HL-60 (cell line): ENCODE data around the gene CCL18.
"Not testable (repeated sequence)": the region's sequence is repeated elsewhere in the genome, so short reads cannot be mapped to it uniquely, and the experiment has no call there.

Experiments used
- DNase-seq, 2 experiments: peaks; one replicate each; pipeline ENCODE4 v3.0.0-alpha.2; 2010 to 2020; ENCODE audit warnings: low read depth in 1 of 2, low spot score in 1 of 2
- H3K27ac ChIP-seq: fragments of 250-450 bp; sonication (Bioruptor Pico); replicated peaks from 2 replicates; pipeline ENCODE4 v1.5.1; 2020; ENCODE audit warnings: mild to moderate bottlenecking, moderate library complexity
- H3K27me3 ChIP-seq: fragments of 250-450 bp; sonication (Bioruptor Pico); 2 replicates; pipeline ENCODE4 v1.5.1; 2021; ENCODE audit warnings: mild to moderate bottlenecking, moderate library complexity; ENCODE audit not compliant: insufficient read depth, poor library complexity, severe bottlenecking
- H3K4me3 ChIP-seq: replicated peaks from 2 replicates; pipeline ENCODE4 v1.5.1; 2011; ENCODE audit warnings: mild to moderate bottlenecking, control low read depth, low read length; ENCODE audit not compliant: insufficient read depth
- CTCF ChIP-seq: IDR thresholded peaks from one replicate; pipeline ENCODE4 v1.5.1; 2011; ENCODE audit warnings: low read length, control low read depth, inconsistent platforms; ENCODE audit not compliant: insufficient read depth
- GABPA ChIP-seq: IDR thresholded peaks from 2 replicates; pipeline ENCODE4 v1.6.1; 2012; ENCODE audit warnings: low read depth
- POLR2AphosphoS5 ChIP-seq: IDR thresholded peaks from 2 replicates; pipeline ENCODE4 v1.6.1; 2012; ENCODE audit warnings: low read depth
- REST ChIP-seq: IDR thresholded peaks from 2 replicates; pipeline ENCODE4 v1.6.1; 2012; ENCODE audit warnings: low read depth; ENCODE audit not compliant: insufficient replicate concordance
- SPI1 ChIP-seq: IDR thresholded peaks from 2 replicates; pipeline ENCODE4 v1.6.1; 2012; ENCODE audit warnings: low read depth, mild to moderate bottlenecking, borderline replicate concordance

CCL18 gene

GRCh38 chr17:36117505-36118382 lies 53.7 kb downstream of the CCL18 start:
- Histone ChIP-seq H3K27me3 (no peaks in the 10 kb centered on the region), H3K27ac (no peak overlapping the region), H3K4me3 (no peak overlapping the region)
- TF ChIP-seq CTCF (no peak), SPI1 (no peak), GABPA (no peak), REST (no peak), POLR2AphosphoS5 (no peak)
- no peak for DNase-seq

GRCh38 chr17:36118477-36119353 lies 54.6 kb downstream of the CCL18 start:
- no peak for TF ChIP-seq REST
- TF ChIP-seq GABPA = no peak
- TF ChIP-seq CTCF = no peak
- no peak for TF ChIP-seq POLR2AphosphoS5
- TF ChIP-seq SPI1 = no peak
- no peak for DNase-seq
- Histone ChIP-seq H3K27me3 (no peaks in the 10 kb centered on the region), H3K27ac (no peak overlapping the region), H3K4me3 (no peak overlapping the region)

GRCh38 chr17:36120221-36120620 lies 56.1 kb downstream of the CCL18 start:
- Histone ChIP-seq H3K4me3 (no peak overlapping the region), H3K27me3 (no peaks in the 10 kb centered on the region), H3K27ac (no peak overlapping the region)
- no peak for DNase-seq
- TF ChIP-seq GABPA (no peak), SPI1 (no peak), POLR2AphosphoS5 (no peak)

- not testable (repeated sequence) for H3K27me3 ChIP-seq, H3K4me3 ChIP-seq, DNase-seq, H3K27ac ChIP-seq
Measured at GRCh38 chr17:36121099-36121498, 57.0 kb downstream of the CCL18 start.
